ENCODE results near the gene ASS1.

Gene ASS1

GRCh38 chr9:130454096-130454811, 9.5 kb downstream of the ASS1 start:
- no peak for DNase-seq (ENCODE audit: low read depth in 2 of 2)

- no peak for DNase-seq (ENCODE audit: low read depth in 2 of 2)
Measured at GRCh38 chr9:130454812-130455325, 10.1 kb downstream of the ASS1 start.

GRCh38 chr9:130458027-130458803, 13.5 kb downstream of the ASS1 start:
- no peak for DNase-seq (ENCODE audit: low read depth in 2 of 2)

- DNase-seq (ENCODE audit: low read depth in 2 of 2) = no peak
Measured at GRCh38 chr9:130458804-130459067, 14.0 kb downstream of the ASS1 start.

GRCh38 chr9:130459151-130459550, 14.4 kb downstream of the ASS1 start:
- no peak for DNase-seq (ENCODE audit: low read depth in 2 of 2)

- DNase-seq (ENCODE audit: low read depth in 2 of 2) = no peak
Measured at GRCh38 chr9:130459941-130460669, 15.3 kb downstream of the ASS1 start.

- no peak for DNase-seq (ENCODE audit: low read depth in 2 of 2)
Measured at GRCh38 chr9:130461218-130461630, 16.5 kb downstream of the ASS1 start.

- DNase-seq (ENCODE audit: low read depth in 2 of 2) = no peak
Measured at GRCh38 chr9:130461731-130462130, 17.0 kb downstream of the ASS1 start.

- no peak for DNase-seq (ENCODE audit: low read depth in 2 of 2)
Measured at GRCh38 chr9:130462685-130463540, 18.2 kb downstream of the ASS1 start.

GRCh38 chr9:130463763-130464745, 19.3 kb downstream of the ASS1 start:
- DNase-seq (ENCODE audit: low read depth in 2 of 2) = no peak

- DNase-seq (ENCODE audit: low read depth in 2 of 2) = no peak
Measured at GRCh38 chr9:130465383-130466096, 20.8 kb downstream of the ASS1 start.

GRCh38 chr9:130466537-130467217, 21.9 kb downstream of the ASS1 start:
- DNase-seq (ENCODE audit: low read depth in 2 of 2) = no peak

- no peak for DNase-seq (ENCODE audit: low read depth in 2 of 2)
Measured at GRCh38 chr9:130467316-130467715, 22.6 kb downstream of the ASS1 start.

GRCh38 chr9:130468566-130468965, 23.8 kb downstream of the ASS1 start:
- no peak for DNase-seq (ENCODE audit: low read depth in 2 of 2)

GRCh38 chr9:130470269-130470668, 25.5 kb downstream of the ASS1 start:
- no peak for DNase-seq (ENCODE audit: low read depth in 2 of 2)

- DNase-seq (ENCODE audit: low read depth in 2 of 2) = no peak
Measured at GRCh38 chr9:130470950-130471349, 26.2 kb downstream of the ASS1 start.

GRCh38 chr9:130471411-130472183, 26.8 kb downstream of the ASS1 start:
- no peak for DNase-seq (ENCODE audit: low read depth in 2 of 2)

- no peak for DNase-seq (ENCODE audit: low read depth in 2 of 2)
Measured at GRCh38 chr9:130472184-130472705, 27.5 kb downstream of the ASS1 start.

Data from fibroblast of skin of left biceps (primary cell).